HG03354 (cell line): ENCODE data around the gene RBSN.
A peak's percentile ranks its signal among the peaks of the same experiment; 100 is the strongest.

ENCODE experiments used
- ATAC-seq: cut with Tn5 transposase; IDR thresholded peaks from one replicate; pipeline ENCODE4 v1.9.1; 2021; ENCODE audit warnings: mild to moderate bottlenecking; ENCODE audit not compliant: unreplicated experiment, poor library complexity, severe bottlenecking

Gene RBSN

DNA sequence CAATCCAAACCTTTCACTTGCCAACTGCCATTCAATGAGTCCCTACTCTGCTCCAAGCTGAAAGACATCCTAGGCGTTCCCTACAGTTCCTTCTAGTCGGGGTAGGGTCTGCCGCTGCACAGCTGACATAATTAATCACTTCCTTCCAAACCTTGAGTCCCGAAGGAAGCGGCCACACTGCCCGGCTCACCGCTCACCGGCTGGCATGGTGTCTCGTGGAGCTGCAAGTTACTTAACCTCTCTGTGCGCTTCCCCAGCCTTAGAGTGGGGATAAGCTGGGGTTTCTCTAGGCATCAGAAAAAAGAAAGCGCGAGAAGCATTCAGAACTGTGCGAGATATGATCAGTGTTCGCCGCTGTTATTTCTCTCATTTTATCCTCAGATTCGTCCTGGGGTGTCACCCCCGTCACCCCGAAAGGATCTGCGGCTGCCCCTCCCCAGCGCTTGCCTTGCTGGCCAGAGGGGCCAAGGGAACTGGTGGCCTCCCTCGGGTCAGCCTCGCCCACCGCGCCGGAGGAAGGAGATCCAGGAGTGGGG lies 34.6 kb downstream of the RBSN start:
- ATAC-seq = peak; percentile 19

DNA sequence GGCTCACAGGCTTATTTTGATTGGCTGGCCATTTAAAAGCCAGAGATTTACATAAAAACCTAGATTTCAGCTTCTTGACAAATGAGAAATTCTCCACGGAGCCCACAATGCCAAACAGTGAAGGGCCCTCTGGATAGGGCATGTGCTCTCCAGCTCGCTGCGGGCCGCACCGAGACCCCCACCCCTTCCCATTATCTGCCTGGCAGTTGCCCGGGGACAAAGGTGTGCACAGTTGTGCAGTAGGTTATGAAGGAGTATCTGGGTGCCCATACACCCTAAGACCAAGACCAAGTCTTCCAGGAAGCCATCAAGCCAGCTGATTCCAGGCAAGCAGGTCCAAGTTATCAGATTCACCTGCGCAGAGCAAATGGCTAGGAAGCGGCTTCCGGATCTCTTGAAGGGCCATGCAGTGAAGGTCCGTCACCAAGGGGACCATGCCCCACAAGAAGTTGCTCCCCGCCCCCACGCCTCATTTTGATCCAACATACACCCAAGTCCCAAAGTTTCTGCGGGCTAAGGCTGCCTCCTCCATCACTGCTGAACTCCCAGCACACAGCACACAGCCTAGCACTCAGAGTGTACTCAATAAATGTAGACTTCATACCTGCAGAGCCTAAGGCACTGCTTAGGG lies 35.2 kb downstream of the RBSN start:
- ATAC-seq = no peak

DNA sequence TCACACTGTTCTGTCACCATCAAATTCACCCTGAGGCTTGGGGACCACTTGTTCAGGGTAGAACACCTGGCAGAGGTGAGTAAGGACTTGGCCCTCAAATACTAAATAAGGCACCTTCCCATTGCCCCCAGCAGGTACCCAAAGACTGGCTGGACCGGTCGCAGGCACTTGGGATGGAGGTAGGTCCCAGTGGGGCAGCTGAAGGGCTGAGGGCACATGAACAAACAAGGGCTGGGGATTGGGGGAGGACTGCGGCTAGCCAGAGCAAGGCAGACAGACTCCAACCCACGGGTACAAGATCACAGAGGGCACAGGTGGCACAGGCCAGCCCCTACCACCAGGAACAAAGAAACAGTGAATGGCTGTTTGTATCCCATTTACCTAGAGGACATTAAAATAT lies 35.7 kb downstream of the RBSN start:
- ATAC-seq = no peak

DNA sequence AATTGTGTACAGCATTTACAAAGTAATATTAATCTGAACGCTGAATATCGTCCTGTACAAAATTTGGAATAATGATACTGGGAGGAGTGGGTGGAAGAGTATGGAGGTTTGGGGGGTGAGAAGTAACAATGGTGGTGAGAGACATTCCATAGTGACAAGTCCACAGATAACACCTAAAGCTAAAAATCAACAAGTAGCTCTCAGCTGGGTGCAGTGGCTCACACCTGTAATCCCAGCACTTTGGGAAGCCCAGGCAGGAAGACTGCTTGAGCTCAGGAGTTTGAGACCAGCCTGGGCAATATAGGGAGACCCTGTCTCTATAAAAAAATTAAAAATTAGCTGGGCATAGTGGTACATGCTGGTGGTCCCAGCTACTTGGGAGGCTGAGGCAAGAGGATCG lies 38.9 kb downstream of the RBSN start:
- no peak for ATAC-seq

DNA sequence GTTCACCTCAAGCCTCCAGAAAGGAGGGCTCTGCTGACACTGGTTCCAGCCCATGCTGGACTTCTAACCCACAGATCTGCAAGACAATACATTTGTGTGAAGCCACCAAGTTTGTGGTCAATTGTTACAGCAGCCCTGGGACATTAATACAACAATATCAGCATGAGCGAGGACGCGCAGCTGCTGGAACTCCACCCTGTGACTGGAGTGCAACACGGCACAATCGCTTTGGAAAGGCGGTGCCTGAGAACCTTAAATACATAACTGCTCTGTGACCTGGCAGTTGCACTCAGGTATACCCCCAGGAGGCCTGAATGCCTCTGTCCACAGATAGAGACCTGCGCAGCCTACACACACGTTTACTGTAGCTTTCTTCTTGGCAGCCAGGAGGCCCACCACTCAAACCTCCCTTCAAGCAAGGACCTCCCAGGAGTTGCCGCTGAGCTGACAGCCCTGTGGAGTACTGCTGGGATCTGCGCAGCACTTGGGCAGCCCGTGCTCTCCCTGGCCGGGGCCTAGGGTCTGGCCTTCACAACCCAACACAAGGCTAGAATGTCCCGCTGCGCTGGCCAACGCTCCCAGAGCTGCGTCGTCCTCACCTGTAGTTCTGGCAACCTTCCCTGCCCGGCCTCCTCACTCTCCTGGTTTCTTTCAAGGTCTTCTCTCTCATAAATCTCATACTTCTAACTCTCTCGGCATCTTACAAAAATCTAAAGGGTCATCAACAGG lies 42.1 kb downstream of the RBSN start:
- ATAC-seq = no peak

DNA sequence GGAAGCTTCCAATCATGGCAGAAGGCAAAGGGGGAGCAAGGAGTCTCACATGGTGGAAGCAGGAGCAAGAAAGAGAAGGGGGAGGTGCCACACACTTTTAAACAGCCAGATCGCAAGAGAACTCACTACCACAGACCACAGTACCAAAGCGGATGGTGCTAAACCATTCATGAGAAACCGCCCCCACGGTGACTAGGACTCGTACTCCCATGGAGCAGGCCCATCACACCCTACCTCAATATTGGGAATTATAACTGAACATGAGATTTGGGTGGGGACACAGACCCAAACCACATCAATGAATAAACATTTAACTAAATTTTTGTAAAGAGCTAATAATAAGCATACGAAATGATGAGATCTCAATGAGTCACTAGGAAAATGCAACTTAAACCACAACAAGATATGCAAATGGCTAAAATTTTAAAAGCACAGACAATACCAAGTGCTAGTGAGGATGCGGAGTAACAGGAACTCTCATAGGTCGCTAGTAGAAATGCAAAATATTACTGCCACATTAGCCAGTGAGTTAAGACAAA lies 43.9 kb downstream of the RBSN start:
- peak; percentile 60 for ATAC-seq

DNA sequence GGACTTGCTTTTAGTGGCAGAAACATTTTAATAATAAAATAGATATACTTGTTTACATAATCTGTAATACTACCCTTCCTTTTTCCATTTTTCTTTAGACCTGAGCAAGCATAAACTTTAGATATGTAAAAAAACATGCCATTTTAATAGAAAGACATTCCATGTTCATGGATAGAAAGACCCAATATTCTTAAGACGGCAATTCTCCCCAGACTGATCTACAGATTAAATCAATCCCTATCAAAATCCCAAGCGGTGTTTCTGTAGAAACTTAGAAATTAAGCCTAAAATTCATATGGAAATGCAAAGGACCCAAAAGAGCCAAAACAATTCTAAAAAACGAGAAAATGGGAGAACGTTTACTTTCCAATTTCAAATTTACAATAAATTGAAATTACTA lies 45.4 kb downstream of the RBSN start:
- ATAC-seq = no peak

DNA sequence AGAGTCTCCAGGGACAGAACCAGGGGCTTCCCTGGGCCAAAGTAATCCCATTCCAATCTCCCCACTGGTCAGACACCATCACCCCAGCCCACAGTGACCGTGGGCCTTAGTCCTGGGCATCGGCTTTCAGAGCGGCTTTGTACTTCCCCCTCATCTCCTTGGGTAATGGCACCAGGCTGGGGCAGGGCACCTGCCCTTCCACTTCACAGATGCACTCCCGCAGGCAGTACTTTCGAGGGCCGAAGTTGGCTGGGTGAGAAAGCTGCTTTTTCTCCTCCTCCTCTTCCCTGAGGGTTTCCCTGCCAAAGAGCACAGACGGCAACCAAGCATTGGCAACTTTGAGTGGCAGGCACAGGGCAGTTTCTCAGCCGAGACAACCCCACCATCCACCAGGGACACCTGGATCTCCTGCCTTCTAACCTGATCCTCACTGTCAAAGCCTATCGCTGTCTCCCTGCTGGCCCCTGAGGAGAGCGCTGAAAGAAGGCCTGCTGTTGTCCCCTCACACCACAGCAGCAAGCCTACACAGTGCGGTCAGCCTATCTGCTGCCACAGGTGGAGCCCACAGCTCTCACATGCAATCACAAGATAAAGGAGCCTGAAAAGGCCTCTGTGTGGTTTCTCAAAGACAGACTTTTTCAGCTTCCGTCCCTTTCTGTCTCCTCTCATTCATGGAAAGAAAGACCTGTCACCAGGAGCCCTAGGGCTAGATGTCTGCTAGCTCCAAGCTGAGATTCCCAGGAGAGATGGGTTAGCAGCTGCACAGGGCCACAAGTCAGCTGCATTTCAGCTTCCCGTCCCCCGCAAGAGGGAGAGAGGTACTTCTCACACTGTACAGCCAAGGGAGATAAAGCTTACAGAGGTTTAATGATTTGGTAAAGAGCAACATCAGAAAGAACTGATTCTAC lies 46.4 kb downstream of the RBSN start:
- no peak for ATAC-seq

DNA sequence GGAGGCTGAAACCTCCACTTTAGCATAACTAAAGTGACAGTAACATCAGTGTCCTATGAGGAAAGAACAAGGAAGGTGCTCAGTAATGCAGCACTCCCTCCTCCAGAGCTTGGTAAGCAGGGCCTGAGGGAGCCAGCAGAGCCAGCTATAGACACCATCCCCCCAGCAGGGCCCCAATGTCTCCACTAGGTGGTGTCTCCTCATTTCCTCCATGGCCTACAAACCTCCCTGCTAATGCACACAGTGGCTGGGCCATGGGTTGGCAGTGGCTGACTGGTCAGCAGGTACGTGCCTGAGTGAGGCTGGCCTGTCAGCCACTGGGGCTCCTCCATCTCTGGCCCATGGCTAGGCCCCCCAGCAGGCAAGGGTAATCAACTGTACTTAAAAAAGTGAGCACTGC lies 47.4 kb downstream of the RBSN start:
- ATAC-seq = peak; percentile 56

DNA sequence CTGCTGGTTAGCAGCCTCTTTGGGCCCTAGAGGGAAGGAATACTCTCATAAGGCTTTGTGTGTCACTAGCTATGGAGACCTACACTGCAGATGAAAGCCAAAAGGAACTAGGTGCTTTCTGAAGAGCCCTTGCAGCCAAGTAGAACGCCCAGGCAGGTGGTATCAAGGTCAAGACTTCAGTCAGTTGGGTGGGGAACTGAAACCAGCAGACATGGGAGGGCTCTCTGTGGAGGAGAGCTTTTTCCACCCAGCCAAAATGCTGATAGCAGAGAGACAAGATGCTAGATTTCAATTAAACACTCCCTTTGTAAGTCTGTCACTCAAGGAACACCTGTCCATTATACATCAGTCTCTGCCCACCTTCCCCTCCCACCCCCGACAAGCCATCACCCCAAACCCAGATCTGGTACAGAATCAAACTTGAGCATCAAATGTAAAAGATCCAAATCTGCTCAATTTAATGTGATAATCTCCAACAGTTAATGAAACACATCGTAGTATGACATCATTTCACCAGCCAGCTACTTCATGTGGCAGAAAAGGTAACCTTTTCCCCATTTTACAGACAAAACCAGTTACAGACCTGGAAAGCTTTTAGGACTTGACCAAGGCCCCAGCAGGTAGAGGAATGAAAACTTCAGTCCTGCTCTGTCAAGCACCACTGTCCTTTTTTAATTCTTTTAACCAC lies 48.4 kb downstream of the RBSN start:
- peak; percentile 82 for ATAC-seq

DNA sequence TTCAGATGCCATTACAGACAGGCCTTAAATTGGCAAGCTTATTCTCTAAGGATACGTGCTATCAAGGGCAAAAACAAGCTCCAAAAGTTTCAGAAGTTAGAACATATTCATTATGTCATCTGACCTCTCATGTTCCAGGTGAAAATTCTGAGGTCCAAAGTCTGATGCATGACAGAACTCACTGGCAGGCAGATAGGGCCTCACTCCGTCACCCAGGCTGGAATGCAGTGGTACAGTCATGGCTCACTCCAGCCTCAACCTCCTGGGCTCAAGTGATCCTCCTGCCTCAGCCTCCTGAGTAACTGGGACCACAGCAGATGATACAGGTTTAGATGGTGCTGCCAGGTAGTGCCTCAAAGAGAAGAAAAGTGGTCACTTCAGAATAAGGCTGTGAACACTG lies 49.4 kb downstream of the RBSN start:
- no peak for ATAC-seq

DNA sequence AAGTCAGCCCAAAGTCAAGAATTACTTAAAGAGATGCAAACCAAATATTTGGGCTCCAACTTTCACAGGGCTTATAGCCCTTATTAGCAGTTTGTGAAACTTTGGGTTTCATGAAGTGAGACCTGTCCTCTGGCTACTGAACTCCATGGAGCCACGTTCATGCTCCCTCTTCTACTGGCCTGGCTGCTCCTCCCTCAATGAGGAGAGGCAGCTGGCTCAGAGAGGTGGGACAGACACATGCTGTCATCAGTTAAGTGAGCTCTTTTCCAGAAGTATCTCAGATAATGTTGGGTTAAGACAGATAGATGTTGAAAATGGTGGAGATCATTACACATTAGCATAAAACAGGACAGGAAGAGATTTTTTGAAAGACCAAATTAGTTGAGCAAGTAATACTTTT lies 53.3 kb downstream of the RBSN start:
- no peak for ATAC-seq

DNA sequence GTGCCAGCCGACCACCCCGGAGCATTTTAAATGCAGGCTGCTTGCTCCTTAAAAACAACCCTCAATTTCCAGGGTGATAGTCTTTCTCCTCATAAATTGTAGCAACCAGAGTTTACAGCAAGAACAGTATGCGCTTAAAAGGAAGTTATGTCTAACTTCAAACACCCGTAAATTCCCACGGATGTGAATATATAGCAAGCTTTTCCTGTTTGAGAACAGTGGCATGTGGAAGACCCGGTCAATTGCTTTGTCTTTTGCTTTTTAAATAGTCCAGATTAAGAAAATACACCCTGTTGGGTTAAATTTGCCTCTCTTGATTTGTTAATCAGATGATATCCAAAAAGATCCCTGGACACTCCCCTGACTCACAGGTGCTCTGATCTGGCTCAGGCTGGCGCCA lies 54.6 kb downstream of the RBSN start:
- no peak for ATAC-seq

DNA sequence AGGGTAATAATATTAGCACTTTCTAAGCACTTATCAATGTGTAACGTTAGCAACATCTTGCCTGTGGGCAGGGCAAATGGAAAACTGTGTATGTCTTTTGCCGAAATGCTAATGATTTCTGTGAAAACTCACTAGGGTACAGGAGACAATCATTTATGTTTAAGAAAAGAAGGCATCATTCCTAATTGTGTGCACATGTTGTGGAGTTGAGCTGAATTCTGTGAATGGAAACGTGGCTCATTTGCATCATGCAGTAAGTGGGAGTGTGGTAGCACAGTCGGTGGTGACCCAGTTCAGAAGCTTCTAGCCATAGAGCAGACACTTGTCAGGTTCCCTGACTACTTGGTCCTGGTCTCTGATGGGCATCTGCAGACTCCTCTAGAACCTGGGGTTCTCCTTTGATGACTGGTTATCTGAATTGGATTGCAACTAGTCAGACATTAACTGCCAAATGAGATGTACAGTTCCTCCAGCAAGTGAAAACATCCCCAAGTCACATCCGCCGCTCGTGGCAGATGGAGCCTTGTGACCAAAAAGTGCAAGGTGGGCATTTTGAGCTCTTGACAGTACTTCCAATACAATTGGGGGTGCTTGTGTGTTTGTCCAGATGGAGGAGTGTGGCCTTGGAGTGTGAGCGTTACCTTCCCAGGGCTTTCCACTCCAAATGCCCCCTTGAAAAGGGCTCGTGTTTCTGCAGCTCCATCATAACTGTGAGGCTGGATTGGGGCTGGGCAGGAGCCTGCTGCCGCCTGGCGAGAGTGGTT lies 55.4 kb downstream of the RBSN start:
- ATAC-seq = no peak

DNA sequence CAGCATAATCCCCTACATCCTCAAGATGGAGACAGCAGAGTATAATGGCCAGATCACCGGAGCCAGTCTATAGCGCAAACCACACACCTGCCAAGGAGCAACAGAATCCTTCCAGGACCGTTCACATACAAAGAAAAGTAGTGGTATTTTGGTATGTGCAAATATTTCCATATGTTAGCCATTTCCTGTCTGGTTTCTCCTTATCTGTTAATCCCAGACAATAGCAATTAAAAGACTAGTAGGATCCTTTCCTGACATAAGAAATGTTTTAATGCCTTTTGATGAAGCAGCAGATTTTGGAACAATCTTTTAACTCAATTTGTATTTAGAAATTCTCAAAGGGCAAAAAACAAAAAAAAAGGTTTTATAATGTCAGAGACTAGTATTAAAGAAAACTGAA lies 56.0 kb downstream of the RBSN start:
- ATAC-seq = no peak

DNA sequence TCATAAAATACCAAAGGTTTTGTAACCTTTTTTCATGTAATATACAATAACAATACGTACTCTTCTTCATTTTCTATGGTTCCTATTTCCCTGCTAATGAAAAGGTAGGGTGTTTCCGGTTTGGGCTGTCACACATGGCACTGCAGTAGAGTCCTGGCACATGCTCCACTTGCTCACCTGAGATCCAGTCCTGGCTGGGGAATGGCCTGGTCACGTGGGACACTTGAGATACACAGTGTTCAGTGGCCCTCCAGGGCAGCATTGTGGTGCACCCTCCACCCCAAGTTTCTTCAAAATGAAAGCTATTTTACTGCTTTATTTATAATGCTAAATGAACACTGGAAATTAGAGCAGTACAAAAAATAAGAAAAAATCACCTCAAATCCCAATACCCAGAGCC lies 57.0 kb downstream of the RBSN start:
- ATAC-seq = no peak

DNA sequence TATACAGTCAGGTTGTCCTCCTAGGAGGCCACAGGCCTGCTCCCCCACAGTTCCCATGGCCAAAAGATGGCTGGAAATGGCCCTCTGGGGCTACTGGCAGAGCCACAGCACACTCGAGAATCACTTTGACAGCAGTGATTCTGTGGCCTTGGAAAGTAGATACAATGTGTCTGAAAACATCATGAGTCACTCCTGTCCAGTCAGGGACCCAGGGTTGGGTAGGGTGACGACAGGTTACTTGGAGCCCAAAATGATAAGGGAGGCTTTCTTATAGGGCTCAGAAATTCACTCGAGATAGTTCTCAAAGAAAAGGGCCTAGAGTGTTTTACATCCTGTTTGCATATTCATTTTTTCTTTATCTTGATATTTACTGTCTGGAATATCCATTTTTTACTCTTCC lies 58.1 kb downstream of the RBSN start:
- ATAC-seq = no peak

DNA sequence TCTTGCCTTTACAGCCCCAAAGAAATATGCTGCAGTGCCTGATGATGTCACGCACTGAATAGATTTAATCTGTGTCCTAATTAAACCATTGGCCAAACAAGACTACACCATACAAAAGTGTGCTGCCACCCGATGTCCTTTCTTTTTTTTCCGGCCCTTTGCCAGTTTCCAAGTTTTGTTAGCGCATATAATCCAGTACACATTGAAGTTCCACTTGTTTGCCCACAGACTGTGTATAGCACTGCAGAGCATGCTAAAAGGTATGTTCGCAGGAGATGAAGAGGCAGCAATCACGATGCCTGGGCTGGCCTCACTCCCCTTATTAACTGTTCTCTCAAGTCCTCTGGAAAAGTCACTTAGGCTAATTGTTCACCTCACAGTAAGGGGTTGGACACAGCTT lies 60.6 kb downstream of the RBSN start:
- ATAC-seq = no peak

DNA sequence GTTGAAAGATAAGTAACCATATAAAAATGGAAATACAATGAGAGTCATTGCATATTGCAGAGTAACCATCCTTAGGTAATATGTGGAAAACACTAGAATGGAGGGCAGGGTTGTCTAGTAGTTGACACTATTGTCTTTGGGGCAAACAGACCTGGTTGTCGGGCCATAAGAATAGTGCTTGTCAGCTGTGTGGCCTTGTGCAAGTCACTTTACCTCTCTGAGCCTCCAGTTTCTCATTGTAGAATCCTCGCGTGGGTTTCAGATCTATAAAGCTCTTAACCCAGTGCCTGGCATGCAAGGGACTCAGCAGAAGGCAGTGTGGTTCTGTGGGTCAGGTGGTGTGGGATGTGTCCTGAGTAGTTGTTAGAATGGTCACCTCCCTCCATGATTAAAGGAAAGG lies 65.8 kb downstream of the RBSN start:
- no peak for ATAC-seq
